ENCODE data around the gene VGLL2. TPM values are rescaled to one million over a fixed set of nuclear protein-coding genes. Genes with fewer than 3 reads are reported as not detected.

The VGLL2 gene
- total RNA-seq, 1 experiment from 2014 or later: not detected

GRCh38 chr6:117227245-117227962 lies 38.0 kb upstream of the VGLL2 start:
- H3K4me1 Mint-ChIP-seq (ENCODE audit: low read depth, unreplicated experiment): no peaks in the 10 kb centered on the region
- no peak for TF ChIP-seq CTCF (IDR thresholded peaks at IDR 0.05; ENCODE audit: insufficient read depth in 1 of 2, low read depth in 1 of 2, low read length in 1 of 2, severe bottlenecking in 1 of 2, unreplicated experiment in 1 of 2)
- H3K36me3 Mint-ChIP-seq (ENCODE audit: insufficient read depth, unreplicated experiment): no peaks in the 10 kb centered on the region
- Histone ChIP-seq H3K4me3 (ENCODE audit: low read depth, low read length) (no peak overlapping the region), H3K36me3 (ENCODE audit: control insufficient read depth, insufficient read depth, low read length) (no peaks in the 10 kb centered on the region), H3K9me3 (no peaks in the 10 kb centered on the region), H3K4me1 (no peaks in the 10 kb centered on the region; the same call in 1 of the 2 replicates), H3K27me3 (replicated peaks; ENCODE audit: control insufficient read depth, insufficient read depth, low read length) (no peaks in the 10 kb centered on the region)
- no peak overlapping the region for H3K4me3 Mint-ChIP-seq (ENCODE audit: unreplicated experiment)
- H3K9me3 Mint-ChIP-seq (ENCODE audit: unreplicated experiment): no peaks in the 10 kb centered on the region
- peaks cover 3% of the 10 kb centered on the region for H3K27me3 Mint-ChIP-seq (ENCODE audit: insufficient read depth, unreplicated experiment)
- POLR2A ChIA-PET: no interaction called here
- CTCF ChIA-PET: no interaction called here
- no TSS peak for BruUV-seq (replicated peaks)
- H3K27ac Mint-ChIP-seq (ENCODE audit: unreplicated experiment): no peak overlapping the region
- no peak for DNase-seq
- intact Hi-C loops (cut with micrococcal nuclease; ENCODE audit: unreplicated experiment): no loop called here

GRCh38 chr6:117228202-117228601 lies 37.2 kb upstream of the VGLL2 start:
- no peak for DNase-seq
- POLR2A ChIA-PET: no interaction called here
- H3K4me1 Mint-ChIP-seq (ENCODE audit: low read depth, unreplicated experiment): no peaks in the 10 kb centered on the region
- H3K9me3 ChIP-seq: no peaks in the 10 kb centered on the region
- H3K27ac Mint-ChIP-seq (ENCODE audit: unreplicated experiment): no peak overlapping the region
- peaks cover 3% of the 10 kb centered on the region for H3K27me3 Mint-ChIP-seq (ENCODE audit: insufficient read depth, unreplicated experiment)
- H3K9me3 Mint-ChIP-seq (ENCODE audit: unreplicated experiment): no peaks in the 10 kb centered on the region
- CTCF ChIA-PET: no interaction called here
- no peaks in the 10 kb centered on the region; the same call in 1 of the 2 replicates for H3K4me1 ChIP-seq
- H3K36me3 Mint-ChIP-seq (ENCODE audit: insufficient read depth, unreplicated experiment): no peaks in the 10 kb centered on the region
- TF ChIP-seq CTCF (IDR thresholded peaks at IDR 0.05; ENCODE audit: insufficient read depth in 1 of 2, low read depth in 1 of 2, low read length in 1 of 2, severe bottlenecking in 1 of 2, unreplicated experiment in 1 of 2): no peak
- no peaks in the 10 kb centered on the region for H3K27me3 ChIP-seq (replicated peaks; ENCODE audit: control insufficient read depth, insufficient read depth, low read length)
- no peak overlapping the region for H3K4me3 Mint-ChIP-seq (ENCODE audit: unreplicated experiment)
- no peaks in the 10 kb centered on the region for H3K36me3 ChIP-seq (ENCODE audit: control insufficient read depth, insufficient read depth, low read length)
- BruUV-seq (replicated peaks): no TSS peak
- no peak overlapping the region for H3K4me3 ChIP-seq (ENCODE audit: low read depth, low read length)
- intact Hi-C loops (cut with micrococcal nuclease; ENCODE audit: unreplicated experiment): no loop called here

GRCh38 chr6:117229870-117230269 lies 35.5 kb upstream of the VGLL2 start:
- no peaks in the 10 kb centered on the region for H3K27me3 ChIP-seq (replicated peaks; ENCODE audit: control insufficient read depth, insufficient read depth, low read length)
- Mint-ChIP-seq H3K4me3 (ENCODE audit: unreplicated experiment) (no peak overlapping the region), H3K27ac (ENCODE audit: unreplicated experiment) (no peak overlapping the region), H3K4me1 (ENCODE audit: low read depth, unreplicated experiment) (no peaks in the 10 kb centered on the region), H3K27me3 (ENCODE audit: insufficient read depth, unreplicated experiment) (peaks cover 3% of the 10 kb centered on the region), H3K9me3 (ENCODE audit: unreplicated experiment) (no peaks in the 10 kb centered on the region), H3K36me3 (ENCODE audit: insufficient read depth, unreplicated experiment) (no peaks in the 10 kb centered on the region)
- POLR2A ChIA-PET: no interaction called here
- no peaks in the 10 kb centered on the region for H3K9me3 ChIP-seq
- H3K36me3 ChIP-seq (ENCODE audit: control insufficient read depth, insufficient read depth, low read length): no peaks in the 10 kb centered on the region
- no peak for DNase-seq
- CTCF ChIA-PET: no interaction called here
- intact Hi-C loops (cut with micrococcal nuclease; ENCODE audit: unreplicated experiment): no loop called here
- no peak for TF ChIP-seq CTCF (IDR thresholded peaks at IDR 0.05; ENCODE audit: insufficient read depth in 1 of 2, low read depth in 1 of 2, low read length in 1 of 2, severe bottlenecking in 1 of 2, unreplicated experiment in 1 of 2)
- no TSS peak for BruUV-seq (replicated peaks)
- H3K4me1 ChIP-seq: no peaks in the 10 kb centered on the region; the same call in 1 of the 2 replicates
- no peak overlapping the region for H3K4me3 ChIP-seq (ENCODE audit: low read depth, low read length)

All from Caco-2 (cell line).